Measurements from ENCODE around the gene RGS12. TPM values are rescaled to one million over a fixed set of nuclear protein-coding genes. Genes with fewer than 3 reads are reported as not detected.

Gene RGS12
- total and polyA plus RNA-seq, 2 of the 8 experiments (the other 6 are each of a cell fraction or from before 2014, with no cell fraction given), result 6.0 to 16.4 TPM

DNA sequence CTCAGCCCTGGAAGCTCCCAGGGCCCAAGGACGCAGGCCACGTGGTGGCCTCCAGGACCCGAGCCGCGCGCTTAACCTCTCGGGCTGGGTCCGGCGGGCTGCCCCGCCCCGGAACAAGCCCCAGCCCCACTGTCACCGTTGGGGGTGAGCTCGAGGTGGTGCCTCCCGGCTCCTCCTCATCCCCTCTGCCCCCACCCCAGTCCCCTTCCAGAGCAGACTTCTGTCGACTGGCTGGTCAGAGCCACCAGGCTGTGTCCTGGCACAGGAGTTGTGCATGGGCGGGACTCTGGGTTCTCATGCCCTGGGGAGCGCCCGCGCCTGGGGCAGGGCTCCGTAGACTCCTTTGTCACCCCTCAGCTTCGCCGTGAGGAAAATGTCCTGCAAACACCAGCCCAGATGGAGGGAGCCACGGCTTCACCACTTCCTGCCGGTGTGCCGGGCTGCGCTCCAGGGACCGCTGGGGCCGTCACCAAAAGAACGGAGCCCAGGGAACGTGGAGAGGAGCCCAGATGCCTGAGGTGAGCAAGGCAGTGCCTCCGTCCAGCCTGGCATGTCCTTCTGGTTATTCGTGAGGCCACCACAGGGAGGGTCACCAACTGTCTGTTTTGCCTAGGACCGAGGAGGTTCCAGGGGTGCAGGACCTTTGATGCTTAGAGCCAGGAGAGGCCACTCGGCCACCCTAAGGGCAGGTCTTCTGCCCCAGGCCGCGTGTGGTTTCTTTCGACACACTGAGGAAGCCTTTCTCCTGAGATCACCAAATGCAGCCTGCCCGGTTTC is 7.1 kb upstream of the RGS12 start:
- ChIA-PET CTCF (ENCODE audit: partially characterized antibody) (interaction anchor here (0.9 to 1.1 kb wide), 2 partner anchors 13 to 35 kb away, joined by 3 to 4 read pairs; no protein-coding TSS in a partner anchor), POLR2A (ENCODE audit: partially characterized antibody) (interaction anchor here (1.1 kb wide), 1 partner anchor 39 kb away, joined by 3 read pairs; no protein-coding TSS in a partner anchor)
- H4K8ac ChIP-seq (ENCODE audit: extremely low read depth, insufficient read depth, low read length), result no peak overlapping the region; the same call in 1 of the 2 replicates
- no peak overlapping the region for H4K91ac ChIP-seq (replicated peaks; ENCODE audit: insufficient read length, low read length)
- no peak overlapping the region for H2BK5ac ChIP-seq (ENCODE audit: low read depth, low read length)
- FAIRE-seq (no peak), DNase-seq (ENCODE audit: low read depth in 1 of 2, low spot score in 2 of 2) (peak in 1 of 2 experiments; percentile 46)
- no peaks in the 10 kb centered on the region; a peak in 1 of 4 replicates for H3K9me3 ChIP-seq (ENCODE audit: insufficient read depth in 2 of 2, low read depth in 1 of 2, low read length in 1 of 2)
- H2AFZ ChIP-seq (ENCODE audit: low read length), result no peak overlapping the region; the same call in 1 of the 2 replicates
- H3K79me2 ChIP-seq (ENCODE audit: control insufficient read depth in 1 of 2, insufficient read depth in 2 of 2, low read length in 2 of 2), result no peaks in the 10 kb centered on the region
- 91% methylated on average over 25 of the region's 38 CpGs; no CpG with 5 or more reads in 1 of the 2 experiments for WGBS, 2 experiments (ENCODE audit: extremely low coverage in 1 of 2, insufficient coverage in 1 of 2, insufficient read length in 1 of 2, insufficient replicate concordance in 2 of 2, low coverage in 1 of 2, low lambda C conversion rate in 2 of 2, missing lambda C conversion rate in 1 of 2)
- peaks cover 0 to 4% (median 1%) of the 10 kb centered on the region in 4 experiments; a peak in 3 of 7 replicates for H3K27me3 ChIP-seq (replicated peaks in 1 of 4; ENCODE audit: control insufficient read depth in 3 of 4, extremely low read depth in 1 of 4, insufficient read depth in 3 of 4, low read length in 3 of 4)
- H4K5ac ChIP-seq (ENCODE audit: insufficient read length, low read depth, low read length), result no peak overlapping the region
- H3K18ac ChIP-seq (ENCODE audit: extremely low read depth, low read length), result no peak overlapping the region
- no peak overlapping the region for H3K4ac ChIP-seq (replicated peaks; ENCODE audit: insufficient read length, low read depth, low read length)
- H3K23ac ChIP-seq (ENCODE audit: insufficient read length), result no peak overlapping the region
- no peak overlapping the region for H3K4me2 ChIP-seq (ENCODE audit: insufficient read depth in 1 of 2, low read depth in 2 of 2, low read length in 2 of 2)
- no peak overlapping the region for H2BK12ac ChIP-seq (ENCODE audit: low read depth, low read length)
- no peak overlapping the region for H2BK120ac ChIP-seq (replicated peaks; ENCODE audit: low read depth, low read length)
- peaks cover 0 to under 1% (median 0%) of the 10 kb centered on the region in 4 experiments; a peak in 3 of 7 replicates for H3K4me1 ChIP-seq (replicated peaks in 1 of 4; ENCODE audit: control insufficient read depth in 3 of 4, insufficient read depth in 4 of 4, low read length in 3 of 4)
- H2BK15ac ChIP-seq (ENCODE audit: low read length), result no peak overlapping the region
- H3K27ac ChIP-seq (ENCODE audit: low read depth, low read length), result no peak overlapping the region
- no peak overlapping the region for H3K4me3 ChIP-seq (ENCODE audit: extremely low read depth in 1 of 4, insufficient read depth in 2 of 4, low read depth in 3 of 4, low read length in 4 of 4)
- no peaks in the 10 kb centered on the region for H4K20me1 ChIP-seq (replicated peaks in 1 of 2; ENCODE audit: control insufficient read depth in 1 of 2, insufficient read depth in 2 of 2, low read length in 2 of 2)
- no peaks in the 10 kb centered on the region for H3K79me1 ChIP-seq (ENCODE audit: low read depth, low read length)
- no peaks in the 10 kb centered on the region for H3K36me3 ChIP-seq (ENCODE audit: control insufficient read depth in 2 of 4, insufficient read depth in 4 of 4, low read length in 3 of 4)
- no peaks in the 10 kb centered on the region for H3K23me2 ChIP-seq (ENCODE audit: low read depth, low read length)
- H2AK5ac ChIP-seq (ENCODE audit: low read depth, low read length), result no peak overlapping the region
- no peak overlapping the region for H2BK20ac ChIP-seq (ENCODE audit: low read length)
- no peak overlapping the region for H3K14ac ChIP-seq (ENCODE audit: insufficient read length)
- H3K56ac ChIP-seq (replicated peaks; ENCODE audit: insufficient read length, low read depth, low read length), result no peak overlapping the region
- H3K9ac ChIP-seq (replicated peaks in 1 of 4; ENCODE audit: extremely low read depth in 1 of 4, low read depth in 3 of 4, low read length in 3 of 4), result no peak overlapping the region
- TF ChIP-seq RBBP5 (IDR thresholded peaks at IDR 0.05; ENCODE audit: borderline replicate concordance, low read depth, low read length) (no peak), POU5F1 (IDR thresholded peaks at IDR 0.05; ENCODE audit: low read depth, low read length) (no peak), POLR2A (IDR thresholded peaks at IDR 0.05; ENCODE audit: control extremely low read depth in 1 of 2, low read depth in 2 of 2, low read length in 2 of 2) (no peak), RAD21 (IDR thresholded peaks at IDR 0.05 in 1 of 2, conservative IDR thresholded peaks at IDR 0.05 in 1 of 2; ENCODE audit: low read depth in 2 of 2, low read length in 2 of 2) (no peak), GTF2F1 (IDR thresholded peaks at IDR 0.05; ENCODE audit: borderline replicate concordance, low read depth, low read length) (no peak), CTBP2 (IDR thresholded peaks at IDR 0.05; ENCODE audit: borderline replicate concordance, insufficient read depth, insufficient read length, low read length) (no peak), SP4 (IDR thresholded peaks at IDR 0.05; ENCODE audit: low read length) (no peak), POLR2AphosphoS5 (IDR thresholded peaks at IDR 0.05; ENCODE audit: low read depth, low read length) (no peak), EP300 (IDR thresholded peaks at IDR 0.05; ENCODE audit: borderline replicate concordance in 1 of 2, low read depth in 2 of 2, low read length in 2 of 2) (no peak), JUN (IDR thresholded peaks at IDR 0.05; ENCODE audit: low read depth, low read length) (no peak)

All from H1 (cell line).